ENCODE data around the gene ERMN.
A peak's percentile ranks its signal among the peaks of the same experiment; 100 is the strongest.
"Not testable (repeated sequence)": the region's sequence is repeated elsewhere in the genome, so short reads cannot be mapped to it uniquely, and the experiment has no call there.

The ERMN gene

GRCh38 chr2:157290525-157290924 lies 35.1 kb downstream of the ERMN start:
- no peak for DNase-seq

- no peak for DNase-seq
Observed at GRCh38 chr2:157287160-157287559, 38.5 kb downstream of the ERMN start.

DNA sequence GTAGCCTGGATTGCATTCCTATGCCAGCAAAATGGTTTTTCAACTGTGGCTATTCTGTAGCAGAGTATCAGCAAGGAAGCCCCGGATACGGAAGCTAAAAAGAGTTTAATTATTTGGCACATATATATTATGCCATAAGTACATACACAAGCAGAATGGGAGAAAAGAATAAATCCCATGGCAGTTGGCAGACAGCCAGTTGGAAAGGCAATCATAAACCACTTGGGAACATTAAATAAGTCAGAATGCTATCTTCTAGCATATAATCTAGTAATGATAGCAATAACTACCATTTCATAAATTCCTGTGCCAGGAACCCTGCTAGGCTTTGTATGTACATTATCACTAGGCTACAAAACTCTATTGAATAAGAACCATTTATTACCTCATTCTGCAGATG lies 42.2 kb downstream of the ERMN start:
- DNase-seq, result peak; percentile 59

DNA sequence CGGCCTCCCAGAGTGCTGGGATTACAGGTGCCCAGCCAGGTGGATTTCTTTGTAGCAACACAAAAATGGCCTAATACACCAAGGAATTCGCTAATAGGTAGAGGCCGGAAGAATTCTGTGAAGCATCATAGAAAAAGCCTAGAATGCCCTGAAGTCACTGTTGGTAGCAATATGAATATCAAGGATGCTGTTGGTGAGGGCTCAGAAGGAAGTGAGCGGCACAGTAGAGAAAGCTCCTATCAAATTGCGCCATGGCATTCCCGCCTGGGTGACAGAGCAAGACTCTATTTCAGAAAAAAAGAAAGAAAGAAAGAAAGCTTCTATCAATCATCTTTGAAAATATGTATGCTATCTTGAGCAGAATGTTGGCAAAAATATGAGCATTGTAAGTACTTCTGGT lies 44.3 kb downstream of the ERMN start:
- DNase-seq, result no peak

DNA sequence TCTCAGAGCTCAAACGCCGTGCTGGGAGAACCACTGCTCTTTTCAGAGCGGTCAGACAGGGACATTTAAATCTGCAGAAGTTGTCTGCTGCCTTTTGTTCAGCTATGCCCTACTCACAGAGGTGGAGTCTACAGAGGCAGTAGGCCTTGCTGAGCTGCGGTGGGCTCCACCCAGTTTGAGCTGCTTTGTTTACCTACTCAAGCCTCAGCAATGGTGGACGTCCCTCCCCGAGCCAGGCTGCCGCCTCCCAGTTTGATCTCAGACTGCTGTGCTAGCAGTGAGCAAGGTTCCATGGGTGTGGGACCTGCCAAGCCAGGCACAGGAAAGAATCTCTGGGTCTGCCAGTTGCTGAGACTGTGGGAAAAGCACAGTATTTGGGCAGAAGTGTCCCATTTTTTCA lies 46.3 kb downstream of the ERMN start:
- not testable (repeated sequence) for DNase-seq

DNA sequence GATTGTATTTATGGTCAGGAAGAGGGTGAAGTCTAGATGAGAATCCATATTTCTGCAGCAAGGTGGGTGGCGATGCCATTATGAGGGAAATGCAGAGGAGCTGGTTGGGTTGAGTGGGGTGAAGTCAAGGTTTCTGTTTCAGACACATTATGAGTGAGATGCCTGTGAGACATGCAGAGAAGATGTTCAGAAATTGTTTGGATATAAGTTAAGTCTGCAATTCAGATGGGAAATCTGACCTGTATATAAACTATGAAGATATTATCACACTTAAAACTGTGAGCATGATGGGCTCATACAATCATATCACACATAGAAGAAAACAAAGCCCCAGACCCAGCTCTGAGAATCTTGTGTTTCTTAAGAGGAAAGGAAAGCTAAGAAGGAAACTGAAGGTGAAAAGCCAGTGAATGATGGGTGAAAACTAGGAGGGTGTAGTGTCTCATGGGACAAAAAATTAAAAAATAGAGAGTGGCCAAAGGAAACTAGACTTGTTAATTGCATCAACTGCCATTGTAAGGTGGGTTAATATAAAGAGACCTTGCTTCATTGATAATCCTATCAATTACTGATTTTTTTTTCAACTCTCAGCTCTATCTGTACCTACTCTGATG lies 53.9 kb downstream of the ERMN start:
- no peak for DNase-seq

GRCh38 chr2:157269922-157270321 lies 55.7 kb downstream of the ERMN start:
- no peak for DNase-seq

- no peak for DNase-seq
Observed at GRCh38 chr2:157269060-157269459, 56.6 kb downstream of the ERMN start.

All from NCI-H2081 treated with DMSO at 0.1 percent for 48 hours (cell line).